Epithelial cell of prostate (primary cell): ENCODE measurements around the gene LIN7B.
"Not testable (repeated sequence)": the region's sequence is repeated elsewhere in the genome, so short reads cannot be mapped to it uniquely, and the experiment has no call there.

Source experiments
- DNase-seq: peaks from one replicate; pipeline ENCODE4 v3.0.0-alpha.2; 2011; ENCODE audit warnings: low read depth, low spot score
- H3K27ac ChIP-seq: fragments of 450-650 bp; 2 replicates; pipeline ENCODE4 v1.5.1; 2017; ENCODE audit warnings: mild to moderate bottlenecking

LIN7B gene

GRCh38 chr19:49135686-49136085, 21.5 kb downstream of the LIN7B start:
- H3K27ac ChIP-seq: no peak overlapping the region
- no peak for DNase-seq

- H3K27ac ChIP-seq: no peak overlapping the region
Measured at GRCh38 chr19:49136771-49137171, 22.6 kb downstream of the LIN7B start.

GRCh38 chr19:49140951-49141350, 26.8 kb downstream of the LIN7B start:
- DNase-seq: no peak
- H3K27ac ChIP-seq: no peak overlapping the region

More at GRCh38 chr19:49136771-49137171, 22.6 kb downstream of the LIN7B start:
- no peak for DNase-seq

- DNase-seq: no peak
- no peak overlapping the region for H3K27ac ChIP-seq
Measured at GRCh38 chr19:49141352-49141751, 27.2 kb downstream of the LIN7B start.

- no peak overlapping the region for H3K27ac ChIP-seq
- DNase-seq: no peak
Measured at GRCh38 chr19:49142866-49143335, 28.7 kb downstream of the LIN7B start.

GRCh38 chr19:49145573-49146407, 31.6 kb downstream of the LIN7B start:
- H3K27ac ChIP-seq: no peak overlapping the region
- no peak for DNase-seq

- not testable (repeated sequence) for DNase-seq, H3K27ac ChIP-seq
Measured at GRCh38 chr19:49146408-49146770, 32.2 kb downstream of the LIN7B start.

- DNase-seq: no peak
- no peak overlapping the region for H3K27ac ChIP-seq
Measured at GRCh38 chr19:49148044-49148682, 34.0 kb downstream of the LIN7B start.

- DNase-seq: no peak
- peak overlapping the region; percentile 31 for H3K27ac ChIP-seq
Measured at GRCh38 chr19:49148784-49149651, 34.8 kb downstream of the LIN7B start.

GRCh38 chr19:49149652-49150105, 35.5 kb downstream of the LIN7B start:
- DNase-seq: no peak
- H3K27ac ChIP-seq: peak overlapping the region; percentile 31

GRCh38 chr19:49150106-49150943, 36.2 kb downstream of the LIN7B start:
- DNase-seq: no peak
- H3K27ac ChIP-seq: peak overlapping the region; percentile 31

GRCh38 chr19:49150944-49151243, 36.7 kb downstream of the LIN7B start:
- no peak overlapping the region for H3K27ac ChIP-seq
- DNase-seq: no peak

GRCh38 chr19:49151267-49152118, 37.3 kb downstream of the LIN7B start:
- no peak overlapping the region for H3K27ac ChIP-seq

GRCh38 chr19:49152119-49152550, 38.0 kb downstream of the LIN7B start:
- DNase-seq: no peak

More at GRCh38 chr19:49151267-49152118, 37.3 kb downstream of the LIN7B start:
- DNase-seq: no peak

GRCh38 chr19:49153167-49153809, 39.1 kb downstream of the LIN7B start:
- no peak for DNase-seq
- no peak overlapping the region for H3K27ac ChIP-seq

More at GRCh38 chr19:49152119-49152550, 38.0 kb downstream of the LIN7B start:
- no peak overlapping the region for H3K27ac ChIP-seq

- no peak overlapping the region for H3K27ac ChIP-seq
- DNase-seq: no peak
Measured at GRCh38 chr19:49154279-49154678, 40.1 kb downstream of the LIN7B start.

- H3K27ac ChIP-seq: no peak within 1 kb of the TSS
- no peak for DNase-seq
Measured at GRCh38 chr19:49155005-49155819, 41.0 kb downstream of the LIN7B start, which contains the start of gene HRC. HRC (minus strand) TSS chr19:49155396; CDS start chr19:49155237, 159 bp downstream.
